ENCODE measurements around the gene KCNQ1. TPM values are rescaled to one million over a fixed set of nuclear protein-coding genes. Genes with fewer than 3 reads are reported as not detected.

The KCNQ1 gene
- total RNA-seq, 1 donor from 2014 or later, result 4.8 TPM

GRCh38 chr11:2572491-2573239, 127.9 kb downstream of the KCNQ1 start:
- Mint-ChIP-seq H3K36me3 (no peaks in the 10 kb centered on the region), H3K4me3 (no peak overlapping the region), H3K9me3 (no peaks in the 10 kb centered on the region), H3K27ac (no peak overlapping the region), H3K27me3 (no peaks in the 10 kb centered on the region), H3K4me1 (ENCODE audit: unreplicated experiment) (no peaks in the 10 kb centered on the region)
- no peak for TF ChIP-seq CTCF (conservative IDR thresholded peaks at IDR 0.05)
- no peak for DNase-seq (ENCODE audit: extremely low spot score, unreplicated experiment)

- no peaks in the 10 kb centered on the region for H3K27me3 Mint-ChIP-seq
- no peak for TF ChIP-seq CTCF (conservative IDR thresholded peaks at IDR 0.05)
- no peak for DNase-seq (ENCODE audit: extremely low spot score, unreplicated experiment)
- no peaks in the 10 kb centered on the region for H3K4me1 Mint-ChIP-seq (ENCODE audit: unreplicated experiment)
- H3K27ac Mint-ChIP-seq, result no peak overlapping the region
- no peak overlapping the region for H3K4me3 Mint-ChIP-seq
- no peaks in the 10 kb centered on the region for H3K9me3 Mint-ChIP-seq
- no peaks in the 10 kb centered on the region for H3K36me3 Mint-ChIP-seq
Observed at GRCh38 chr11:2573240-2574042, 128.6 kb downstream of the KCNQ1 start.

GRCh38 chr11:2574043-2574552, 129.3 kb downstream of the KCNQ1 start:
- Mint-ChIP-seq H3K9me3 (no peaks in the 10 kb centered on the region), H3K36me3 (no peaks in the 10 kb centered on the region), H3K4me1 (ENCODE audit: unreplicated experiment) (no peaks in the 10 kb centered on the region), H3K27ac (no peak overlapping the region), H3K27me3 (no peaks in the 10 kb centered on the region), H3K4me3 (no peak overlapping the region)
- no peak for TF ChIP-seq CTCF (conservative IDR thresholded peaks at IDR 0.05)
- DNase-seq (ENCODE audit: extremely low spot score, unreplicated experiment), result no peak

GRCh38 chr11:2574553-2575535, 130.0 kb downstream of the KCNQ1 start:
- DNase-seq (ENCODE audit: extremely low spot score, unreplicated experiment), result peak; percentile 62
- no peaks in the 10 kb centered on the region for H3K27me3 Mint-ChIP-seq
- no peaks in the 10 kb centered on the region for H3K9me3 Mint-ChIP-seq
- no peak overlapping the region for H3K27ac Mint-ChIP-seq
- no peaks in the 10 kb centered on the region for H3K4me1 Mint-ChIP-seq (ENCODE audit: unreplicated experiment)
- H3K36me3 Mint-ChIP-seq, result no peaks in the 10 kb centered on the region
- no peak for TF ChIP-seq CTCF (conservative IDR thresholded peaks at IDR 0.05)
- H3K4me3 Mint-ChIP-seq, result no peak overlapping the region

- no peak for TF ChIP-seq CTCF (conservative IDR thresholded peaks at IDR 0.05)
- Mint-ChIP-seq H3K27me3 (no peaks in the 10 kb centered on the region), H3K4me3 (no peak overlapping the region), H3K4me1 (ENCODE audit: unreplicated experiment) (no peaks in the 10 kb centered on the region), H3K9me3 (no peaks in the 10 kb centered on the region), H3K27ac (no peak overlapping the region), H3K36me3 (no peaks in the 10 kb centered on the region)
- peak; percentile 60 for DNase-seq (ENCODE audit: extremely low spot score, unreplicated experiment)
Observed at GRCh38 chr11:2575591-2576051, 130.8 kb downstream of the KCNQ1 start.

All from type B pancreatic cell (in vitro differentiated cells).